ENCODE measurements around the gene DYDC1.

DYDC1 gene

DNA sequence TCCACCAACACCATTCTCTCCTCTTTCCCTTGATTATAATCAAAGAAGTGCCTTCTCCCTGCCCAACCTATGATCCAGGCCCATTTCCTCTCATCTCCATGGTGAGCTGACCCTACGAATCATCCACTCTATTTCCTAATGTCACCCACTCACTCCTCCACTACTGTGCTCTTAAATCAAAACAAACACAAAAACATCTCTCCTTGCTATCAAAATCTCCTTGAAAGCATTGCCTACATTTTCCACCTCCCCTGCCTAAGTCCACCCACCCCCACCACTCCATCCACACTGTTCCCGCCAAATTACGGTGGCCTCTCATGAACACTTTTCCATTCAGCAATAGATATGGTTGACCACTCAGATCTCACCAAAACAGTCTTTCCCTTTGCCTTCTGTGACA, 5.3 kb downstream of the DYDC1 start:
- no peak for DNase-seq
- H3K27ac ChIP-seq (ENCODE audit: insufficient read depth, low read length, poor library complexity, severe bottlenecking), result no peak overlapping the region
- no peaks in the 10 kb centered on the region for H3K4me1 ChIP-seq (ENCODE audit: control insufficient read depth, insufficient read depth, low read length, poor library complexity, severe bottlenecking)
- H3K27me3 ChIP-seq (replicated peaks; ENCODE audit: control insufficient read depth, insufficient read depth, low read length, poor library complexity, severe bottlenecking), result peaks cover 12% of the 10 kb centered on the region
- H3K4me3 ChIP-seq (ENCODE audit: insufficient read depth, low read depth, low read length, poor library complexity, severe bottlenecking), result no peak overlapping the region
- no peaks in the 10 kb centered on the region for H3K36me3 ChIP-seq (ENCODE audit: control insufficient read depth, insufficient read depth, low read length)
- H3K9me3 ChIP-seq (ENCODE audit: control insufficient read depth, low read length), result no peaks in the 10 kb centered on the region

DNA sequence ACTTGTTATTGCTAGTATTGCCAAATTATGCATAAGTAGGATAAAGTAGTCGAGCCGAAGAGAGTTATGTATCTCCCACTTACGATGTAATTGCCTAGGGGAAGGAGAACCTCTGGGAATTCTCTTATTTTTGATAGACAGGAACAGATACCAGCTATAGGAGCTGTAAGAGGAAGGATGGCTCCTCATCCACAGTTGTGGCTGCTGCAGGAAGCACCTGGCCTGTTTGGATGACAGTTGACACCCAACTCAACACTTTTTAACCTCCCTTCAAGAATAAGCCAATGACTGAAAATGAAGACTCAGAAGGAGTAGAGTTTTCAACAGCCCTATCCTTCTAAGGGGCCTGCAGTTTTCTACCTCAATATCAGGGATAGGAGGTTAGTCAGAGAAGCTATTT, 6.3 kb downstream of the DYDC1 start:
- no peaks in the 10 kb centered on the region for H3K36me3 ChIP-seq (ENCODE audit: control insufficient read depth, insufficient read depth, low read length)
- H3K9me3 ChIP-seq (ENCODE audit: control insufficient read depth, low read length), result no peaks in the 10 kb centered on the region
- no peak for DNase-seq
- no peak overlapping the region for H3K27ac ChIP-seq (ENCODE audit: insufficient read depth, low read length, poor library complexity, severe bottlenecking)
- no peaks in the 10 kb centered on the region for H3K4me1 ChIP-seq (ENCODE audit: control insufficient read depth, insufficient read depth, low read length, poor library complexity, severe bottlenecking)
- peaks cover 7% of the 10 kb centered on the region for H3K27me3 ChIP-seq (replicated peaks; ENCODE audit: control insufficient read depth, insufficient read depth, low read length, poor library complexity, severe bottlenecking)
- no peak overlapping the region for H3K4me3 ChIP-seq (ENCODE audit: insufficient read depth, low read depth, low read length, poor library complexity, severe bottlenecking)

DNA sequence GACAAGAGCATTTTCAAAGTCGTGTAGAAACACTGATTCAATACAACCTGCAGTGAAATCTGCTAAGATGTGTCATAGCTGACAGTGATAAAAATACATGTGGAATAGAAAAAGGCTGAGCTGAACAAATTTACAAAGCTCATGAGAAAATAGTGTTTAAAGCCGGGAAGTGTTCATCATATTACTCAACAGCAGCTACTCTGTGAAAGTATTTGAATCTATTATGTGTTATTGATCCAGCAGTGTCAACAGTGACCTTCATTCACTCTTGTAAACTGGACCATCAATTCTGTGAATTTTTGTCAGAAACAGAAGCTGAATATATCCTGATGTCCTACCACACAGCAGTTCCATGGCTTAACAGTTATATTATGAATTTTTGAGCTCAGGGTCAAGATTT, 11.6 kb downstream of the DYDC1 start:
- Histone ChIP-seq H3K9me3 (ENCODE audit: control insufficient read depth, low read length) (no peaks in the 10 kb centered on the region), H3K27me3 (replicated peaks; ENCODE audit: control insufficient read depth, insufficient read depth, low read length, poor library complexity, severe bottlenecking) (no peaks in the 10 kb centered on the region), H3K36me3 (ENCODE audit: control insufficient read depth, insufficient read depth, low read length) (no peaks in the 10 kb centered on the region), H3K4me1 (ENCODE audit: control insufficient read depth, insufficient read depth, low read length, poor library complexity, severe bottlenecking) (no peaks in the 10 kb centered on the region), H3K4me3 (ENCODE audit: insufficient read depth, low read depth, low read length, poor library complexity, severe bottlenecking) (no peak overlapping the region), H3K27ac (ENCODE audit: insufficient read depth, low read length, poor library complexity, severe bottlenecking) (no peak overlapping the region)
- no peak for DNase-seq

DNA sequence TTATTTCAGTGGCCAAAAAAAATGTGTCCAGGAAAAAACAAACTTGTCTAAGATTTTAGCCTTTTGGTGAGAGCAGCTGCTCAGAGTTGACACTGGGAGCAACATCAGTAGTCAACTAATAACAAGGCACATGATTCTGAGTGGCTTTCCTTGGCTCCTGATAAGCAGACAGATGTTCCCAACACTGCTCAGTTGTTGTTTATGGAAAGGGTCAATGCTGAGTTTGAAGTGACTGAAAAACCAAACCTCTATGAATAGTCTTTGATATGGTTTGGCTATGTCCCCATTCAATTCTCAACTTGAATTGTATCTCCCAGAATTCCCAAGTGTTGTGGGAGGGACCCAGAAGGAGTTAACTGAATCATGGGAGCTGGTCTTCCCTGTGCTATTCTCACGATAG, 12.3 kb downstream of the DYDC1 start:
- H3K27ac ChIP-seq (ENCODE audit: insufficient read depth, low read length, poor library complexity, severe bottlenecking), result no peak overlapping the region
- H3K4me3 ChIP-seq (ENCODE audit: insufficient read depth, low read depth, low read length, poor library complexity, severe bottlenecking), result no peak overlapping the region
- H3K4me1 ChIP-seq (ENCODE audit: control insufficient read depth, insufficient read depth, low read length, poor library complexity, severe bottlenecking), result no peaks in the 10 kb centered on the region
- H3K36me3 ChIP-seq (ENCODE audit: control insufficient read depth, insufficient read depth, low read length), result no peaks in the 10 kb centered on the region
- no peaks in the 10 kb centered on the region for H3K9me3 ChIP-seq (ENCODE audit: control insufficient read depth, low read length)
- no peak for DNase-seq
- H3K27me3 ChIP-seq (replicated peaks; ENCODE audit: control insufficient read depth, insufficient read depth, low read length, poor library complexity, severe bottlenecking), result no peaks in the 10 kb centered on the region

DNA sequence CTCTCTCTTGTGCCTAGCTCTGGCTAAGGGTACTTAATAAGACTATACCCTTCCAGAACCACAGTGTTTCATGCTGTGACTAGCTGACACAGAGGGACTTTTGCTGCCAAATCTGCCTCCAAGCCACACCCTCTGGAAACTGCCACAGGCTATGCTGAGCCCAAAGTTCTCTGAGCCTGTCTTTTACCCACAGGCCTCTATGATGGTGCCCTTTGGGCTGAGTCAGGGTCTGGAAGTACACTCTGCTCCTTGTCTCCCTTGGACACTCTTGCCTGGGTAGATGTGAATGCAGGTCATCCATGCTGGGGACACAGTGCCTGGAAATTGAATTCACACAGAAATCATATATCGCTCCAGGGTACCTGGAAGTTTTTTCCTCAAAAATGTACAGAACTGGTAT, 22.6 kb downstream of the DYDC1 start:
- Histone ChIP-seq H3K27me3 (replicated peaks; ENCODE audit: control insufficient read depth, insufficient read depth, low read length, poor library complexity, severe bottlenecking) (no peaks in the 10 kb centered on the region), H3K27ac (ENCODE audit: insufficient read depth, low read length, poor library complexity, severe bottlenecking) (no peak overlapping the region), H3K4me1 (ENCODE audit: control insufficient read depth, insufficient read depth, low read length, poor library complexity, severe bottlenecking) (no peaks in the 10 kb centered on the region), H3K36me3 (ENCODE audit: control insufficient read depth, insufficient read depth, low read length) (no peaks in the 10 kb centered on the region), H3K9me3 (ENCODE audit: control insufficient read depth, low read length) (no peaks in the 10 kb centered on the region), H3K4me3 (ENCODE audit: insufficient read depth, low read depth, low read length, poor library complexity, severe bottlenecking) (no peak overlapping the region)
- DNase-seq, result no peak

DNA sequence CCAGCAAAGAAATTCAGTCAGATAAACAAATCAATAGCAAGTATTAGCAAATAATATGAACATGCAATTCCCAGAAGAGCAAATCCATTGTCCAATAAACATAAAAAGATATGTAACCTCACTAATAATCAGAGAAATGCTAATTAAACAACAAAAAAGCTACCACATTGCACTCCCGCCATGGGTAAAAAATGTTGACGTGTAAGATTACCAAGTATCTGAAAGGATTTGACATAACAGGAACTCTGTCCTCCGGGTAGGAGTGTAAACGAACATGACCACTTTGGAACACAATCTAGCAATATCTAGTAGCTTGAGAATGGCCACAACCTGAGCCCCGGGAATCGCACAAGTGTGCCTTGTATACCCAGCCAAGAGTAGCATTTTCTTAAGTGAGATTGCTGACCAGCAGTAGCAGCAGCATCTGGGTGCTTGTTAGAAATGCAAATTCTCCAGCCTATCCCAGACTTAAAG, 31.6 kb downstream of the DYDC1 start:
- Histone ChIP-seq H3K4me3 (ENCODE audit: insufficient read depth, low read depth, low read length, poor library complexity, severe bottlenecking) (no peak overlapping the region), H3K27ac (ENCODE audit: insufficient read depth, low read length, poor library complexity, severe bottlenecking) (no peak overlapping the region), H3K9me3 (ENCODE audit: control insufficient read depth, low read length) (no peaks in the 10 kb centered on the region), H3K27me3 (replicated peaks; ENCODE audit: control insufficient read depth, insufficient read depth, low read length, poor library complexity, severe bottlenecking) (no peaks in the 10 kb centered on the region), H3K4me1 (ENCODE audit: control insufficient read depth, insufficient read depth, low read length, poor library complexity, severe bottlenecking) (no peaks in the 10 kb centered on the region), H3K36me3 (ENCODE audit: control insufficient read depth, insufficient read depth, low read length) (no peaks in the 10 kb centered on the region)
- DNase-seq, result no peak

DNA sequence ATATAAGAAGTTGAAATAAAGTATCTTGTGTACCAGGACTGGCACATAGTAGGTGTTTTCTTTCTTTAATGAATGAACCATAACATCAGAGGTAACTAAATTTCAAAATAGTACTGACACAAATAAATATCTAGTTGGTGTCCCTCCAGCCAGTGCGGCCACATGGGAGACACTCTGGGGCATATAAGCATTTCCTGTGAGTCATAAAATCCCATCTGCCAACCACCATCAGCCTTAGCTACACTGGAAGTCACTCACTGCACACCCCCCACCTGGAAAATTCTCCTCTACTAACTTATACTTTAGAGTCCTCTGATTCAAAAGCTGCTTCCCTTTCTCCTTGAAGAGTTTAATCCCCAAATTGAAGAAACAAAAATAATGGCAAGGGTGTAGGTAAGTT, 32.5 kb downstream of the DYDC1 start:
- Histone ChIP-seq H3K9me3 (ENCODE audit: control insufficient read depth, low read length) (no peaks in the 10 kb centered on the region), H3K27ac (ENCODE audit: insufficient read depth, low read length, poor library complexity, severe bottlenecking) (no peak overlapping the region), H3K27me3 (replicated peaks; ENCODE audit: control insufficient read depth, insufficient read depth, low read length, poor library complexity, severe bottlenecking) (no peaks in the 10 kb centered on the region), H3K4me1 (ENCODE audit: control insufficient read depth, insufficient read depth, low read length, poor library complexity, severe bottlenecking) (no peaks in the 10 kb centered on the region), H3K36me3 (ENCODE audit: control insufficient read depth, insufficient read depth, low read length) (no peaks in the 10 kb centered on the region), H3K4me3 (ENCODE audit: insufficient read depth, low read depth, low read length, poor library complexity, severe bottlenecking) (no peak overlapping the region)
- no peak for DNase-seq

DNA sequence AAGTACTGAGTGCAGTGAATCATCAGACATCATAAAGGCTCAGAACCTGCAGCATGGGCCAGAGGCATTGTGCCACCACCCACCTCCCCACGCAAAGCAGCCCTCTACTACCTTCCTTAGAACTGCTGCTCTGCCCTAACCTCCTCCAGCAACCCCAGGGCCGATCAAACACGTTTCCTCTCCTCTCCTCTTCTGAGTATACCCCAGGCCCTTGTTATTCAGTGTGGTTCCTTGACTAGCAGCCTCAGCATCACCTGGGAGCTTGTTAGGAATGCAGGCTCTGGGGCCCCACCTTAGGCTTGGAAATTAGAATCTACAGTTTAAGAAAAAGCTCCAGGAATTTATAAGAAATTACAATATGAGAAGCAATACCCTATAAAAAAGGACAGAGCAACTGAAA, 33.2 kb downstream of the DYDC1 start:
- no peaks in the 10 kb centered on the region for H3K4me1 ChIP-seq (ENCODE audit: control insufficient read depth, insufficient read depth, low read length, poor library complexity, severe bottlenecking)
- H3K27me3 ChIP-seq (replicated peaks; ENCODE audit: control insufficient read depth, insufficient read depth, low read length, poor library complexity, severe bottlenecking), result no peaks in the 10 kb centered on the region
- H3K4me3 ChIP-seq (ENCODE audit: insufficient read depth, low read depth, low read length, poor library complexity, severe bottlenecking), result no peak overlapping the region
- no peaks in the 10 kb centered on the region for H3K9me3 ChIP-seq (ENCODE audit: control insufficient read depth, low read length)
- no peaks in the 10 kb centered on the region for H3K36me3 ChIP-seq (ENCODE audit: control insufficient read depth, insufficient read depth, low read length)
- DNase-seq, result no peak
- no peak overlapping the region for H3K27ac ChIP-seq (ENCODE audit: insufficient read depth, low read length, poor library complexity, severe bottlenecking)

DNA sequence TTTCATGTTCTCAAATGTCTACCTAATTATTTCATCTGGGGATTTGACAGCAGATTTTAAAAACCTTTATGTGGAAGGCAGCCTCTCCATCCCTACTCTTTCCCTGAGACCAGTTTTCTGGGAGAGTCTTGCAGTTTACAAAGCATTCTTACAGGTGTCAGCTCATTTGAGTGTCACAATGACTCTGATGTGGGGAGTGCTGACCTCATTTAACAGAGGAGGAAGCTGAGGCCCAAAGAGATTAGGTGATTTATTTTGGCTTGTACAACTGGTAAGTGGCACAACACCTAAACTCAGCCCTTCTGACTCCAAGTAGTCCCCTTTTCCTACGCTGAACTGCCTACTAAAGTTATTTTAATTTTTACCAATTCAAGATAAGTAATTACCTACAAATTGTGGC, 33.8 kb downstream of the DYDC1 start:
- Histone ChIP-seq H3K9me3 (ENCODE audit: control insufficient read depth, low read length) (no peaks in the 10 kb centered on the region), H3K4me1 (ENCODE audit: control insufficient read depth, insufficient read depth, low read length, poor library complexity, severe bottlenecking) (no peaks in the 10 kb centered on the region)

DNA sequence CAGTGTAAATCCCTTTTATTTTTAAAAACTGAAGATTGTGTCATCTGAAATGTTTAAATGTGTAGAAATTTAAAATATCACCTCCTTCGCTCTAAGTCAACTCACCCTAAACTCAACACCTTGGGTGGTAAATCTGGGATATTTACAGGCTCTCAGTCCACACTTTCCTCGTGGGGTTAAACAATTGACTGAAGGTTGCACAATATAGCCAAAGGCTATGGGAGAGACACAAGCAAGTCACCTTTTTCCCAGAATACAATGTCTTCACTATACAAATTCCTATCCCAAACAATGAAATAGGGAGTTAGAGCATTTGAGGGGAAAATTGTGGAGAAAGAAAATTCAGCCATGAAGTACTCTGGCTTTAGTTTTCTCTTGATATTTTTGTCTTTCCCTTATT, 34.4 kb downstream of the DYDC1 start:
- Histone ChIP-seq H3K27ac (ENCODE audit: insufficient read depth, low read length, poor library complexity, severe bottlenecking) (no peak overlapping the region), H3K36me3 (ENCODE audit: control insufficient read depth, insufficient read depth, low read length) (no peaks in the 10 kb centered on the region), H3K9me3 (ENCODE audit: control insufficient read depth, low read length) (no peaks in the 10 kb centered on the region), H3K4me1 (ENCODE audit: control insufficient read depth, insufficient read depth, low read length, poor library complexity, severe bottlenecking) (no peaks in the 10 kb centered on the region), H3K4me3 (ENCODE audit: insufficient read depth, low read depth, low read length, poor library complexity, severe bottlenecking) (no peak overlapping the region), H3K27me3 (replicated peaks; ENCODE audit: control insufficient read depth, insufficient read depth, low read length, poor library complexity, severe bottlenecking) (no peaks in the 10 kb centered on the region)
- DNase-seq, result no peak

More for the DNA sequence above, 33.8 kb downstream of the DYDC1 start:
- H3K36me3 ChIP-seq (ENCODE audit: control insufficient read depth, insufficient read depth, low read length), result no peaks in the 10 kb centered on the region
- no peak overlapping the region for H3K4me3 ChIP-seq (ENCODE audit: insufficient read depth, low read depth, low read length, poor library complexity, severe bottlenecking)
- H3K27me3 ChIP-seq (replicated peaks; ENCODE audit: control insufficient read depth, insufficient read depth, low read length, poor library complexity, severe bottlenecking), result no peaks in the 10 kb centered on the region
- DNase-seq, result no peak
- H3K27ac ChIP-seq (ENCODE audit: insufficient read depth, low read length, poor library complexity, severe bottlenecking), result no peak overlapping the region

DNA sequence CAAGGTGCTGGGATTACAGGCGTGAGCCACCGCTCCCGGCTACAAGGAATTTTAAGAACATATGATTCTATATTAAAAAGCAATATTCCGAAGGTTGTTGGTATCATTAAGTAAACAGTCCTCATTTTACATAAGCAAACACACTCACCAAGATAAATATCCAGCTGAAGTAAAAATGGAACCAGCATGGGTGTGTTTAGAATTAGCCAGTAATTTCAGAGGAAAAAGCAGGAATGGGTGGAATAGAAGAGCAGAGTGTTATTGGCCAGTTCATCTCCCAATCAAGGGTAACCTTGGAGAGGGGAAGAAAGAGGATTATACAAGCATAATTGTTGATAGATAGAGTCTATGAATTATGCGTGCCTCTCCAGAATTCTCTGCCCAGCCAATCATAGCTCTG, 35.4 kb downstream of the DYDC1 start:
- no peaks in the 10 kb centered on the region for H3K4me1 ChIP-seq (ENCODE audit: control insufficient read depth, insufficient read depth, low read length, poor library complexity, severe bottlenecking)
- H3K36me3 ChIP-seq (ENCODE audit: control insufficient read depth, insufficient read depth, low read length), result no peaks in the 10 kb centered on the region
- H3K9me3 ChIP-seq (ENCODE audit: control insufficient read depth, low read length), result no peaks in the 10 kb centered on the region
- DNase-seq, result no peak
- no peaks in the 10 kb centered on the region for H3K27me3 ChIP-seq (replicated peaks; ENCODE audit: control insufficient read depth, insufficient read depth, low read length, poor library complexity, severe bottlenecking)
- no peak overlapping the region for H3K4me3 ChIP-seq (ENCODE audit: insufficient read depth, low read depth, low read length, poor library complexity, severe bottlenecking)
- H3K27ac ChIP-seq (ENCODE audit: insufficient read depth, low read length, poor library complexity, severe bottlenecking), result no peak overlapping the region

Measured in effector memory CD4-positive, alpha-beta T cell (primary cell).